GM23338 (cell line): ENCODE data around the gene BICC1. TPM values are rescaled to one million over a fixed set of nuclear protein-coding genes. Genes with fewer than 3 reads are reported as not detected.

Source experiments
- ATAC-seq: fragments of 200-7000 bp; cut with Tn5 transposase; 3 replicates; pipeline ENCODE4 v1.9.1; 2020
- DNase-seq: peaks from one replicate; pipeline ENCODE4 v3.0.0-alpha.2; 2015; ENCODE audit warnings: low spot score
- H2AFZ ChIP-seq: fragments of 200-600 bp; sonication (generic); 2 replicates; pipeline ENCODE4 v1.8.0; 2016; ENCODE audit warnings: antibody characterized with exemption, mild to moderate bottlenecking, moderate library complexity
- H3F3A ChIP-seq: fragments of 200-600 bp; sonication (generic); replicated peaks from 2 replicates; pipeline ENCODE4 v1.8.0; 2017; ENCODE audit warnings: antibody characterized with exemption, mixed run types, low read depth
- H3K27ac ChIP-seq: fragments of 200-600 bp; sonication (generic); 2 replicates; pipeline ENCODE4 v1.6.1; 2016; ENCODE audit warnings: low read depth
- H3K27me3 ChIP-seq: fragments of 200-600 bp; sonication (generic); 2 replicates; pipeline ENCODE4 v1.8.0; 2016; ENCODE audit warnings: mild to moderate bottlenecking, mixed run types, moderate library complexity; ENCODE audit not compliant: insufficient read depth
- H3K36me3 ChIP-seq: fragments of 200-600 bp; sonication (generic); 2 replicates; pipeline ENCODE4 v1.8.0; 2016; ENCODE audit warnings: mild to moderate bottlenecking; ENCODE audit not compliant: insufficient read depth
- H3K4me1 ChIP-seq: fragments of 200-600 bp; sonication (generic); 2 replicates; pipeline ENCODE4 v1.8.0; 2016; ENCODE audit warnings: mild to moderate bottlenecking, moderate library complexity; ENCODE audit not compliant: insufficient read depth
- H3K4me2 ChIP-seq: fragments of 200-600 bp; sonication (generic); 2 replicates; pipeline ENCODE4 v1.7.1; 2017; ENCODE audit warnings: mixed run types
- H3K4me3 ChIP-seq: fragments of 200-600 bp; sonication (generic); 2 replicates; pipeline ENCODE4 v1.6.1; 2016; ENCODE audit warnings: mixed run types
- H3K79me2 ChIP-seq: fragments of 200-600 bp; sonication (generic); replicated peaks from 2 replicates; pipeline ENCODE4 v1.8.0; 2017; ENCODE audit warnings: mild to moderate bottlenecking; ENCODE audit not compliant: insufficient read depth
- H3K9me2 ChIP-seq: fragments of 200-600 bp; sonication (generic); 2 replicates; pipeline ENCODE4 v1.8.0; 2017; ENCODE audit not compliant: insufficient read depth
- H4K20me1 ChIP-seq: fragments of 200-600 bp; sonication (generic); replicated peaks from 2 replicates; pipeline ENCODE4 v1.8.0; 2017; ENCODE audit warnings: mild to moderate bottlenecking; ENCODE audit not compliant: insufficient read depth
- H3K27ac Mint-ChIP-seq: 2 replicates; pipeline ENCODE4 v1.8.0; 2020; ENCODE audit warnings: inconsistent platforms, mild to moderate bottlenecking, moderate library complexity, mixed read lengths
- H3K27me3 Mint-ChIP-seq: 3 replicates; pipeline ENCODE4 v1.8.0; 2022; ENCODE audit warnings: low read depth, mild to moderate bottlenecking, moderate library complexity, mixed read lengths, inconsistent platforms; ENCODE audit not compliant: insufficient read depth, poor library complexity
- H3K36me3 Mint-ChIP-seq: 3 replicates; pipeline ENCODE4 v1.8.0; 2021; ENCODE audit warnings: low read depth, mild to moderate bottlenecking, inconsistent platforms, moderate library complexity, mixed read lengths
- H3K4me1 Mint-ChIP-seq: 3 replicates; pipeline ENCODE4 v1.8.0; 2020; ENCODE audit warnings: mild to moderate bottlenecking, inconsistent platforms, mixed read lengths
- H3K4me3 Mint-ChIP-seq: 3 replicates; pipeline ENCODE4 v1.8.0; 2021; ENCODE audit warnings: moderate library complexity, mild to moderate bottlenecking, inconsistent platforms, mixed read lengths
- H3K9me3 Mint-ChIP-seq: 3 replicates; pipeline ENCODE4 v1.8.0; 2020; ENCODE audit warnings: moderate library complexity, mild to moderate bottlenecking, inconsistent platforms, mixed read lengths
- CREB1 ChIP-seq: fragments of 250-450 bp; sonication (Bioruptor Pico); IDR thresholded peaks from 2 replicates; pipeline ENCODE4 v1.5.0; 2020; ENCODE audit warnings: low read depth, mild to moderate bottlenecking, moderate library complexity
- EZH2 ChIP-seq: fragments of 200-600 bp; sonication (generic); IDR thresholded peaks from one replicate; pipeline ENCODE4 v1.8.0; 2017; ENCODE audit warnings: antibody characterized with exemption, mild to moderate bottlenecking, low read depth; ENCODE audit not compliant: unreplicated experiment
- EZH2phosphoT487 ChIP-seq: fragments of 200-600 bp; sonication (generic); IDR thresholded peaks from one replicate; pipeline ENCODE4 v1.8.1; 2018; ENCODE audit warnings: antibody characterized with exemption; ENCODE audit not compliant: unreplicated experiment
- JUNB ChIP-seq: IDR thresholded peaks from one replicate; pipeline ENCODE4 v1.6.1; 2016; ENCODE audit warnings: antibody characterized with exemption; ENCODE audit not compliant: unreplicated experiment
- NANOG ChIP-seq: IDR thresholded peaks from 2 replicates; pipeline ENCODE4 v1.6.1; 2016; ENCODE audit warnings: antibody characterized with exemption, borderline replicate concordance
- POLR2AphosphoS5 ChIP-seq: IDR thresholded peaks from 2 replicates; pipeline ENCODE4 v1.6.1; 2016; ENCODE audit warnings: antibody characterized with exemption, low read depth
- ZNF331 ChIP-seq: fragments of 250-450 bp; sonication (Bioruptor Pico); IDR thresholded peaks from 2 replicates; pipeline ENCODE4 v1.5.0; 2020; ENCODE audit warnings: low read depth, mild to moderate bottlenecking, moderate library complexity
- ZNF462 ChIP-seq: fragments of 250-450 bp; sonication (Bioruptor Pico); IDR thresholded peaks from 2 replicates; pipeline ENCODE4 v1.5.0; 2020; ENCODE audit warnings: mild to moderate bottlenecking, moderate library complexity
- polyA plus RNA-seq: library from polyadenylated mRNA; unstranded; fragments of >200 nt; fragmentation: Nextera tagmentation; extraction: Ambion mirVana; gene quantifications from 2 replicates; pipeline ENCODE4 v1.2.1, GENCODE V29; 2016
- total RNA-seq: library from RNA; depleted of rRNA; stranded (reverse); fragments of >200 nt; shearing (Covaris generic); gene quantifications from 2 replicates; pipeline ENCODE4 v1.2.3, GENCODE V29; 2014
- TF ChIP-seq, protein P1 (sequence below): IDR thresholded peaks from 2 replicates; pipeline ENCODE4 v1.6.1; 2016; ENCODE audit warnings: antibody characterized with exemption

BICC1 gene
- total and polyA plus RNA-seq, 2 experiments from 2014 or later, result 1.3 to 2.2 TPM

DNA sequence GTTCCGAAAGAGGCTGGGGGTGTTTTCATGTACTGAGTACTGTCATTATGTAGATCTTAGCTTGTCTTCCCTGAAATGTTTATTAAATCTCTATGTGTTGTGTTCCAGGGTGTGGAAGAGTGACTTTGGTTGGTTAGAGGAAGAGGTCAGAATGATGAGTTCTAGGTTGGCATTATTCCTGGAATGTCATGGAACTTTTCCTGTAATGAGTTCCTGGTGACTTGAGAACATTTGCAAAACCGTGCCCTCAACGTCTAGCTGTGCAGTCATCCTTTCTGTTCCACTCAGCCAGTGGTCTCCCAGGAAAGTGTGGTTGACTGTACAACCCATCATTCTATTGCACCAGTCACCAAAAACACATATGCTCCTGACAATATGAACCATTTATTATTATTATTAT lies 129.6 kb downstream of the BICC1 start (continued):
- no peak for TF ChIP-seq ZNF462
- no peak for TF ChIP-seq JUNB
- TF ChIP-seq, protein P1, sequence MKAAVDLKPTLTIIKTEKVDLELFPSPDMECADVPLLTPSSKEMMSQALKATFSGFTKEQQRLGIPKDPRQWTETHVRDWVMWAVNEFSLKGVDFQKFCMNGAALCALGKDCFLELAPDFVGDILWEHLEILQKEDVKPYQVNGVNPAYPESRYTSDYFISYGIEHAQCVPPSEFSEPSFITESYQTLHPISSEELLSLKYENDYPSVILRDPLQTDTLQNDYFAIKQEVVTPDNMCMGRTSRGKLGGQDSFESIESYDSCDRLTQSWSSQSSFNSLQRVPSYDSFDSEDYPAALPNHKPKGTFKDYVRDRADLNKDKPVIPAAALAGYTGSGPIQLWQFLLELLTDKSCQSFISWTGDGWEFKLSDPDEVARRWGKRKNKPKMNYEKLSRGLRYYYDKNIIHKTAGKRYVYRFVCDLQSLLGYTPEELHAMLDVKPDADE, result no peak
- no peak for TF ChIP-seq EZH2phosphoT487
- no peak for TF ChIP-seq NANOG
- no peak for TF ChIP-seq POLR2AphosphoS5
- TF ChIP-seq EZH2, result no peak

GRCh38 chr10:58642916-58643428 lies 130.3 kb downstream of the BICC1 start:
- Mint-ChIP-seq H3K4me3 (no peak overlapping the region), H3K9me3 (no peaks in the 10 kb centered on the region), H3K4me1 (peaks cover 17% of the 10 kb centered on the region), H3K27me3 (no peaks in the 10 kb centered on the region), H3K27ac (no peak overlapping the region), H3K36me3 (no peaks in the 10 kb centered on the region)
- H3K36me3 ChIP-seq, result no peaks in the 10 kb centered on the region
- peaks cover 5% of the 10 kb centered on the region; the same call in 1 of the 2 replicates for H3K4me1 ChIP-seq
- H2AFZ ChIP-seq, result no peak overlapping the region
- no peak overlapping the region for H3K4me2 ChIP-seq
- no peaks in the 10 kb centered on the region for H3F3A ChIP-seq
- H3K4me3 ChIP-seq, result no peak overlapping the region
- H3K9me2 ChIP-seq, result no peaks in the 10 kb centered on the region
- DNase-seq (no peak), ATAC-seq (no peak)
- no peaks in the 10 kb centered on the region for H3K27me3 ChIP-seq
- no peaks in the 10 kb centered on the region for H4K20me1 ChIP-seq
- H3K27ac ChIP-seq, result no peak overlapping the region
- H3K79me2 ChIP-seq, result no peaks in the 10 kb centered on the region
- TF ChIP-seq ZNF331 (no peak), NANOG (no peak), POLR2AphosphoS5 (no peak), CREB1 (CRISPR knock-in tag) (no peak), EZH2 (no peak), EZH2phosphoT487 (no peak)
